IPS-20b (cell line): Measurements from ENCODE around the gene MTG2.

Source experiments
- H3K27ac ChIP-seq: one replicate; pipeline ENCODE4 v1.5.1; 2013; ENCODE audit warnings: low read length
- H3K27me3 ChIP-seq: 2 replicates; pipeline ENCODE4 v1.6.1; 2013; ENCODE audit warnings: mild to moderate bottlenecking, low read length, inconsistent platforms; ENCODE audit not compliant: insufficient read depth
- H3K36me3 ChIP-seq: 2 replicates; pipeline ENCODE4 v1.6.1; 2013; ENCODE audit warnings: low read depth, mild to moderate bottlenecking, inconsistent platforms, low read length, moderate library complexity; ENCODE audit not compliant: insufficient read depth
- H3K4me1 ChIP-seq: 2 replicates; pipeline ENCODE4 v1.6.1; 2013; ENCODE audit warnings: mild to moderate bottlenecking, control low read depth, inconsistent platforms, low read length, moderate library complexity; ENCODE audit not compliant: insufficient read depth
- H3K4me3 ChIP-seq: 2 replicates; pipeline ENCODE4 v1.5.1; 2013; ENCODE audit warnings: mild to moderate bottlenecking, low read length, inconsistent platforms
- H3K9ac ChIP-seq: 2 replicates; pipeline ENCODE4 v1.6.1; 2013; ENCODE audit warnings: low read depth, mild to moderate bottlenecking, inconsistent platforms, low read length, moderate library complexity
- H3K9me3 ChIP-seq: 2 replicates; pipeline ENCODE4 v1.6.1; 2013; ENCODE audit warnings: mild to moderate bottlenecking, low read depth, low read length, inconsistent platforms; ENCODE audit not compliant: insufficient read depth

The MTG2 gene

DNA sequence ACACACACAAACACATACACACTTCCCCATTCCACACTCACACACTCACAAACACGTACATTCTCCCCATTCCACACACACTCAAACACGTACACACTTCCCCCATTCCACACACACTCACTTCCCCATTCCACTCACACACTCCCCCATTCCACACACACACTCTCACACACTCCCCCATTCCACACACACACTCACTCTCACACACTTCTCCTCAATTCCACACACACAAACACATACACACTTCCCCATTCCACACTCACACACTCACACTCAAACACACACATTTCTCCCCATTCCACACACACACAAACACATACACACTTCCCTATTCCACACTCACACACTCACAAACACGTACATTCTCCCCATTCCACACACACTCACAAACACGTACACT, 46.8 kb downstream of the MTG2 start:
- Histone ChIP-seq H3K9me3 (no peaks in the 10 kb centered on the region), H3K27ac (no peak overlapping the region), H3K36me3 (no peaks in the 10 kb centered on the region), H3K4me3 (no peak overlapping the region), H3K4me1 (no peaks in the 10 kb centered on the region; the same call in 1 of the 2 replicates), H3K9ac (no peak overlapping the region), H3K27me3 (peaks cover 16% of the 10 kb centered on the region; the same call in 1 of the 2 replicates)

DNA sequence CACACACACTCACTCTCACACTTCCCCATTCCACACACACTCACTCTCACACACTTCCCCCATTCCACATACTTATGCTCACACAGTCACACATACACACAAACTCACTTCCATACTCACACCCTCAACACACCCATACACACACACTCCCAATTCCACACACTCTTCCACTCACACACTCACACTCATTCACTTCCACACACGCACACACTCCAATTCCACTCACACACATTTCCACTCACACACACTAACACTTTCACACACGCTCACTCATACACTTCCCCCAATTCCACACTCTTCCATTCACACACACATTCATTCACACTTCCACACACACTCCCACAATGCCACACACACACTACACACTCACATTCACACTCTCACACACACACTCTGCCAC, 47.4 kb downstream of the MTG2 start:
- no peak overlapping the region for H3K4me3 ChIP-seq
- H3K9me3 ChIP-seq = no peaks in the 10 kb centered on the region
- no peaks in the 10 kb centered on the region; the same call in 1 of the 2 replicates for H3K4me1 ChIP-seq
- no peak overlapping the region for H3K27ac ChIP-seq
- H3K36me3 ChIP-seq = no peaks in the 10 kb centered on the region
- no peak overlapping the region for H3K9ac ChIP-seq
- peaks cover 10% of the 10 kb centered on the region; the same call in 1 of the 2 replicates for H3K27me3 ChIP-seq

DNA sequence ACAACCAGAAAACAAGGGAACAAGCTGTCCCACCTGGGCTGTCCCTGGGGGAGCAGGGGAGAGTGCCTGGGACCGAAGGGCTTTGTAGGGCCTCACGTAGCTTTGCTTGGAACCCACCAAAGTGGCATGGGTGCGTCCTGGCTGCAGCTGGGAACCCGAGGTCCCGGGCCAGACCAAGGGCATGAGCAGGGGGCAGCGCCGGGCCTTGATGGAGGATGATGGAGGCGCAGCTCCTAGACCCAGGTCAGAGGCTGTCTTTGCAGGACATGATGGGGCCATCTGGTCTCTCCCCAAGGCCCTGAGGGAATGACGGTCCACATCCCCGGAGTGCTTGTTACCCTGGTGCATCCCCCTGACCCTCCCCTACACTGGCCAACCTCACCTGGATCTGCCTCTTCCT, 47.9 kb downstream of the MTG2 start:
- no peak overlapping the region for H3K4me3 ChIP-seq
- H3K4me1 ChIP-seq = no peaks in the 10 kb centered on the region; the same call in 1 of the 2 replicates
- H3K9ac ChIP-seq = no peak overlapping the region
- no peak overlapping the region for H3K27ac ChIP-seq
- no peaks in the 10 kb centered on the region for H3K36me3 ChIP-seq
- peaks cover 6% of the 10 kb centered on the region; the same call in 1 of the 2 replicates for H3K27me3 ChIP-seq
- no peaks in the 10 kb centered on the region for H3K9me3 ChIP-seq

DNA sequence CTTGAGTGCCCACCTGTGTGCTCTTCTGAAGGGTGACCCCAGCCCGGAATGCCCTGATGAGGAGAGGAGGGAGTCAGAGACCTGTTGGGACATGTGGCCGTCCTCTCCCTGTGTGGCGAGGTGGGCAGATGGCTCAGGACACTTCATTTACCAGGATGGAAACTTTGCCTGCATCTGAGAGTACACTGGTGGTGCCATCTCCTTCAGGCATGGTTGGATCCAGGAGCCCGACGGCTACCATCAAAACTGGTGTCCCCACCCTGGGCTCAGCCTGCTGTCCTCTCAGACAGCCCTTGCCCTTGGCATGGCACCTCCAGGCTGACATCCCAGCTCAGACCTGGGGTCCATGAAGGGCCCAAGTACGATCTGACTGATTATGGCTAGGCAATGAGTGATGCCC, 48.5 kb downstream of the MTG2 start:
- peaks cover under 1% of the 10 kb centered on the region; the same call in 1 of the 2 replicates for H3K27me3 ChIP-seq
- no peak overlapping the region for H3K27ac ChIP-seq
- no peak overlapping the region for H3K9ac ChIP-seq
- H3K4me3 ChIP-seq = no peak overlapping the region
- H3K36me3 ChIP-seq = no peaks in the 10 kb centered on the region
- no peaks in the 10 kb centered on the region; the same call in 1 of the 2 replicates for H3K4me1 ChIP-seq
- H3K9me3 ChIP-seq = no peaks in the 10 kb centered on the region

DNA sequence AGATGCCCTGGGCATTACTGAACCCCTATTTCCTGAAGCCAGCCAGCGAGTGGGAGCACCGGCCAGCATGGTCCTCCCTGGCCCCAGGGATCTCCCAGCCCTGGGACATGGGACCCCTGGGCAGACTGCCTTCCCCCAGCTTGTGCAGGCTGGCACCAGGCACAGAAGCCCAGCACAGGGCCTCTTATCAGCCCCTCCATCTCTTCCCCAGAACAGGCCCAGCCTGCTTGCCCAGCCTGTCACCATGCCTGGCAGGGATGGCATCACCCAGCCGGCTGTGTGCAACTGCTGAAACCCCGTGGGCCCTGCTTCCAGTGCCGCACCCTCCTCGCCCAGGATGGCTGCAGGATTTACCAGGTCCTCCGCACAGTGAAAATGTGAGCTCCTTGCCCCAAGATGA, 49.4 kb downstream of the MTG2 start:
- Histone ChIP-seq H3K27ac (no peak overlapping the region), H3K4me3 (no peak overlapping the region), H3K9ac (no peak overlapping the region), H3K36me3 (no peaks in the 10 kb centered on the region), H3K4me1 (no peaks in the 10 kb centered on the region; the same call in 1 of the 2 replicates), H3K9me3 (no peaks in the 10 kb centered on the region), H3K27me3 (no peaks in the 10 kb centered on the region; the same call in 1 of the 2 replicates)

DNA sequence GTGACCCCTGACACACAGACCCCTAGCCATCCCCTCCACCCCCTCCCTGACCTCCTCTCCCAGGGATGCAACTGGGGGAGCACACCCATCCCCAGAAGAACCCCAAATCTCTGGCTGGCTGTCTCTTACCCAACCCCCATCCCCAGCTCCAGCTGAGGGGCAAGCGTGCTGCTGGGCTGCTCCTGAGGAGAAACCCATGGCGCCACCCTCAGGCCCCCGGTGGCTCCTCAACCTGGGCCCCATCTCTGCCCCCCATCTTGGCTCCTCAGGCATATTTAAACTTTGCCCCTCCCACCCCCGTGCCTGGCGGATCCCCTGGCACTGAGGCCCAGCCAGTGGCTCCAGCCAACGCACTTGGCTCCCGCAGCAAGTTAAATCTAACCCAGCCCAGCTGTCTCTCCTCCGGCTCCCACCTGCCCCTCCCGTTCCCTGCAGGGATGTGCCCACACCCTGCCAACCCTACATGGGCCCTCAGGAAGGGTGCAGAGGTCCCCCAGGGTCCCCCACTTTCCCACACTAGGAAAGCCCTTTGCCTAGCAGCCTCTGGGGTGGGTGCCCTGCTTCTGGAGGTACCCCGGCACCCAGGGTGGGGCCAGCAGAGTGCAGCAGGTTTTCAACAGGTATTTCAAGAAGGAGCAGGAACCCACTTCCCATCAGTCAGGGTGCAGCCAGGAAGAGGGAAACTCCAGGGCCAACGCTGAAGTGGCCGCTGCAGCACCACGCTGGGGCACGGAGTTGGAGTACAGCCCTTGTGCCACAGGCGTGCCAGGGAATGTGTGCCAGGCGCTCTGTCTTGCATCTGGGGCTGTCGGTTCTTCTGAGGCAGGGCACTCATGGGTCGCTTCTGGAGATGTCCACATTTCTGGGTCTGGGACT, 50.2 kb downstream of the MTG2 start:
- Histone ChIP-seq H3K9me3 (no peaks in the 10 kb centered on the region), H3K4me3 (no peak overlapping the region), H3K27me3 (no peaks in the 10 kb centered on the region; the same call in 1 of the 2 replicates), H3K36me3 (no peaks in the 10 kb centered on the region), H3K27ac (no peak overlapping the region), H3K9ac (no peak overlapping the region), H3K4me1 (no peaks in the 10 kb centered on the region; the same call in 1 of the 2 replicates)

DNA sequence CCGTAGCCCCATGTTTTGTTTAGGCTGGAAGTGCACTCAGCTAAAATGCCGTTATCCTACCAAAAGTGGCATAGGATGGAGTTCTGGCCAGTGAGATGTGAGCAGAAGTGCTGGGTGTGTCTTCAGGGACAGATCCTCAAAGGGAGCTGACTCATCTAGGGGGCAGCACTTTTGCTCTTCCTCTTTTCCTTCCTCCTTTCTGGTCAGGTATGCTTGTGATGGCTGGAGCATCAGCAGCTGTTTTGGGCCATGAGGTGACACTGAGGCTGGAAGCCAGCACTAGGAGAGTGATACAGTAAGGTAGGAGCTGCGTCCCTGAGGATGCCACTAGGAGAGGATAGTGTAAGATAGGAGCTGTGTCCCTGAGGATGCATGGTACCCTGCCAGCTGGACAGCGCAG, 50.9 kb downstream of the MTG2 start:
- Histone ChIP-seq H3K9ac (no peak overlapping the region), H3K36me3 (no peaks in the 10 kb centered on the region), H3K4me1 (no peaks in the 10 kb centered on the region; the same call in 1 of the 2 replicates), H3K9me3 (no peaks in the 10 kb centered on the region), H3K27ac (no peak overlapping the region), H3K27me3 (no peaks in the 10 kb centered on the region; the same call in 1 of the 2 replicates), H3K4me3 (no peak overlapping the region)

DNA sequence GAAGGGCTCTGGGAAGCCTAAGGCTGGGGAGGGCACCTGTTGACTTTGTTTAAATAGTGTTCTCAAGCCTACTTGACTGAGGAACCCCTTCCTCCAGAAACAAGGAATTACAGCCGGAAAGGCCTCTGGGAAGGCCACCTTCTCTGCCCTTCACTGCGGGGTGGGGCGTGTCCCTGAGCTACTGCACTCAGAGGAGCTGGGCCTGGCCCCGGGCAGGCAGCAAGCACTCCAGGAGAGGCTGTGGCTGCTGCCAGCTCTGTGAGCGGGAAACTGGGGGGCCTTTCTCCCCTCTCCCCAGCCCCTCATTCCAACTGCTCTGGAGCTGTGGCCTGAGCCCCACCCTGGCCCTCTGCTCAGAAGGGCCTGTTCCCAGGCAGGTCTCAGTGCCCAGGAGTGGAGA, 51.5 kb downstream of the MTG2 start:
- Histone ChIP-seq H3K27ac (no peak overlapping the region), H3K36me3 (no peaks in the 10 kb centered on the region), H3K27me3 (no peaks in the 10 kb centered on the region; the same call in 1 of the 2 replicates), H3K9me3 (no peaks in the 10 kb centered on the region), H3K9ac (no peak overlapping the region), H3K4me3 (no peak overlapping the region), H3K4me1 (peaks cover under 1% of the 10 kb centered on the region; the same call in 1 of the 2 replicates)

DNA sequence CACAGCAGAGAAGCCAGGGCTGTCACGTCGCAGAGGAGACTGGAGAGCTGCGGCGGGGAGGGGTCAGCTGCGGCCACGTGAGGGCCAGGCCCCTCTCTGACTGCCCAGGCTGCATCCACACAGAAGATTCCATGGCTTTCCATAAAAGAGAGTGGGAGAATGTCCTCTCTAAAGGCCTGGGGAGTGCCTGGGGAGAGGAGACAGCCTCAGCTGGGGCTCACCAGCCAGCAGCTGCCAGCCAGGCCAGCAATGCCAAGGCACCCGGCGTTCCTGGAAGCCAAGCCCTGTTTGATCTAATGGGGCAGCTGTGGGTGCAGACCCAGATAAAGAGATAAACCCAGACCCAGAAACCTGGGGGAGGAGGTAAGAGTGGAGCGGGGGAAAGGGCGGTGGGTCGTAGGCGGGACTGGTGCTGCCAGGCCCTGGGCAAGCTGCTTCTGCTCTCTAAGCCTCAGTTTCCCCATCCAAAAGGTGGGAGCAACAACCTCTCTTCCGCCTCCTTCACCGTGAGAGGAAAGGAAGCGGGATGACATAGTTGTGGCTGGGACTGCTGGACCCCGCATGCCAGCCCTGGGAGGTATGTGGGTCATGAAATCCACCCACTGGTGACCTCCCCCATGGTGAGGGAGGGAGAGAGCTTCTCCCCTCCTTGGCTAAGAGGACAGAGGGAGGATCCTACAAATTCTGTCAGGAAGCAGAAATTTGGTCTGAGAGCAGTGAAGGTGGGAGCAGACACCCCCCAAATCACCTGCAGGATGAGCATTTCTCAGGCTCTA, 52.4 kb downstream of the MTG2 start:
- Histone ChIP-seq H3K9ac (no peak overlapping the region), H3K4me1 (peaks cover 3% of the 10 kb centered on the region; the same call in 1 of the 2 replicates), H3K4me3 (no peak overlapping the region), H3K27me3 (no peaks in the 10 kb centered on the region; the same call in 1 of the 2 replicates), H3K9me3 (no peaks in the 10 kb centered on the region), H3K27ac (no peak overlapping the region), H3K36me3 (no peaks in the 10 kb centered on the region)

DNA sequence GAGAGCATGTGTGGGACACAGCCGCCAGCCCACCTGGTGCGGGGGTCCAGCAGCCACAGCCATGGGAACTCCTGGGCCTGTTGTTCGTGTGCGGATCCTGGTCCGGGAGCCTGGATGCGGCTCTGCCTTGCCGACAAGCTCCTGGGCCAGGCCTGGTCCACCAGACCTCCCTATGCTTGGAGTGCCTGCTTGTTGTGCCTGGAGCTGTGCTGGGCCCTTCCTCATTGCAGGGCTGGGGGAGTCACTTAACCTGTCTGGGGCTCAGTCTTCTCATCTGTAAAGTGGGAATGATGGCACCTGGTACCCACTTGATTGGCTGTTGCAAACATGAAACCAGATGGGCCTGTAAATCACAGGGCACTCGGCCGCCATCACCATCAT, 52.9 kb downstream of the MTG2 start:
- H3K27ac ChIP-seq = no peak overlapping the region
- no peaks in the 10 kb centered on the region for H3K36me3 ChIP-seq
- peaks cover 3% of the 10 kb centered on the region; the same call in 1 of the 2 replicates for H3K4me1 ChIP-seq
- no peaks in the 10 kb centered on the region for H3K27me3 ChIP-seq
- no peaks in the 10 kb centered on the region for H3K9me3 ChIP-seq
- no peak overlapping the region for H3K9ac ChIP-seq
- H3K4me3 ChIP-seq = no peak overlapping the region

DNA sequence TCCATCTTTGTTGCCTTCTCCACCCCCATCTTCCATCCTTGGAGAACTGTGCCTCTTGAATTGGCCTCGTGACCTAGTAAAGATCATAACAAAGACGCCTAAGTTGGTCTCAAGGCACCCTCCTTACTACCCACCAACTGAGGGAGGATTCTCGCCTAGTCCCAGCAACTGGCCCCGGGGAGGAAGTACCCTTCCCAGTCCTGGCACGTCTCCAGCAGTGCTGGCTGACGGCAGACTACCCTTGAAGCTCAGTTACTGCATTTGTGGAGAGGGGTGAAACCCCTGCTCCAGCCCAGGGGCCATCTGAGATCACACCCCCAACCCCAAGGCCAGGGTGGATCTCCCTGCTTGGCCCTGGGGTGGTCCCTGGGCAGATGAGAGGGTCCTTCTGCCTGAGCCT, 53.4 kb downstream of the MTG2 start:
- Histone ChIP-seq H3K27me3 (no peaks in the 10 kb centered on the region), H3K9ac (no peak overlapping the region), H3K36me3 (no peaks in the 10 kb centered on the region), H3K27ac (no peak overlapping the region), H3K4me1 (peaks cover 3% of the 10 kb centered on the region; the same call in 1 of the 2 replicates), H3K9me3 (no peaks in the 10 kb centered on the region), H3K4me3 (no peak overlapping the region)
